ENCODE results near the gene ALPI. TPM values are rescaled to one million over a fixed set of nuclear protein-coding genes. Genes with fewer than 3 reads are reported as not detected.

ALPI gene
- total RNA-seq, 1 donor from 2014 or later, result not detected

DNA sequence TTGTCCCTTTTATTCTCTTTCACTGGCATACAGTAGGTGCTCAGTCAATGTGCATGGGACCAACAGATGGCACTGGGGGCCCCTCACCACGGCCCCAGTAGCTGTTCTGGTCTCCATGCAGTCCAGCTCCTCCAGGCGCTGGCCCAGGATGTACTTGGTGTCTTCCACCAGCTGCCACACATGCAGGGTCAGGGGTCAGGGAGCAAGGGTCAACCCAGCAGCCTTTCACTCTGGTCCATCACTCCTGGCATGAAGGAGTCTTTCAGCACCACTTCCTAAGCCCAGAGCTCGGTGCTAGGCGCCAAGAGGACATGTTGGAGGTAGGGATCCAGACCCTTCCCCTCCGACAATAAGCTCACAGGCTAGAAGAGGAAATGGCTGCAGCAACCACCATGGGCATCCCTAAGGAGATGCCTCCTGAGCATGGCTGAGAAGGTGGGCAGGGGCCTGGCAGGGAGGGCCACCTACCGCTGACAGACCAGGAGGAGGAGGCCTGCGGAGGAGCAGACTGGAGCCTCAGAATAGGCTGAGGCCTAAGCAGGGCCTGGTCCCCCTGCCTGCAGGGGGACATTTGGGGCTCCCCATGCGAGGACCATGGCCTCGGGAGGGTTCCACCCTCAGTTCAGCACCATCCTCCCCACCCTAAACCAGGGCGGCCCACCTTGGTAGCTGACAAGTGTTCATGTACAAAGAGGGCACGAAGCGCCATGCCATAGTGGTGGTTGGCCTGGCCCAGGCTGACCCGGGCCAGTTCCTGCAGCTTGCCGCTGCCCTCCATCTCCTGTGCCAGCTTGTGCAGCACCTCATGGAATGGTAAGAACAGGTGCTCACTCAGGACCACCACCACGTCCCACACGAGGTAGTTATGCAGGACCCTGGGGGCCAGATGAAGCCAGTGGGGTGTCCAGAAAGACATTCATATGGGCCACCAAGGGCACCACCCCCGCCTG lies 39.2 kb upstream of the ALPI start:
- TF ChIP-seq POLR2A (IDR thresholded peaks at IDR 0.05) (no peak), CTCF (IDR thresholded peaks at IDR 0.05) (no peak), POLR2AphosphoS5 (IDR thresholded peaks at IDR 0.05; ENCODE audit: insufficient read depth in 1 of 2, low read depth in 1 of 2) (no peak)
- H3K9me3 ChIP-seq, result no peaks in the 10 kb centered on the region
- peaks cover 29% of the 10 kb centered on the region for H3K4me1 ChIP-seq
- DNase-seq (ENCODE audit: extremely low spot score in 2 of 2), result no peak
- peaks cover 11% of the 10 kb centered on the region for H3K27me3 ChIP-seq
- intact Hi-C loops (cut with DNase I), result no loop called here
- H3K27ac ChIP-seq, result no peak overlapping the region
- H3K4me3 ChIP-seq, result no peak overlapping the region
- H3K36me3 ChIP-seq, result no peaks in the 10 kb centered on the region

DNA sequence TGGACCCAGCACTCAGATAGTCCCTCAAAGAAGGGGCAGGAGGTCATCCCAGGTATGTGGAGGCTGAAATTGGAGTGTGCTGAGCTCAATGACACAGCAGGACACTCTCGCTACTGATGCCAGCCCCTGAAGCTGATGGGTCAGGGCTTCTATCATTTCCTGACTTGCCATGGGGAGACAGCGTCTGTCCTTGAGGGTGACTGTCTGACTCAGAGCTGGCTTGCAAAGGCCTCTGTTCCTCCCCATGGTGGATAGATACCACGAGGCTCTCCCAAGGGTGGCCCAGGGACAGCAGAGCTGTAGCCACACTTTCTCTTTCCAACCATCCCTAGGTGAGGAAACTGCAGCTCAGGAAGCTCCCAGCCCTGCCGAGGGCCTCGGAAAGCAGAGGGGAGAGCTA lies 38.5 kb upstream of the ALPI start:
- H3K36me3 ChIP-seq, result no peaks in the 10 kb centered on the region
- peaks cover 11% of the 10 kb centered on the region for H3K27me3 ChIP-seq
- H3K27ac ChIP-seq, result no peak overlapping the region
- no peak overlapping the region for H3K4me3 ChIP-seq
- H3K4me1 ChIP-seq, result peaks cover 29% of the 10 kb centered on the region
- TF ChIP-seq CTCF (IDR thresholded peaks at IDR 0.05), result no peak
- TF ChIP-seq POLR2A (IDR thresholded peaks at IDR 0.05), result no peak
- no peak for TF ChIP-seq POLR2AphosphoS5 (IDR thresholded peaks at IDR 0.05; ENCODE audit: insufficient read depth in 1 of 2, low read depth in 1 of 2)
- no peaks in the 10 kb centered on the region for H3K9me3 ChIP-seq
- no peak for DNase-seq (ENCODE audit: extremely low spot score in 2 of 2)
- intact Hi-C loops (cut with DNase I), result no loop called here

DNA sequence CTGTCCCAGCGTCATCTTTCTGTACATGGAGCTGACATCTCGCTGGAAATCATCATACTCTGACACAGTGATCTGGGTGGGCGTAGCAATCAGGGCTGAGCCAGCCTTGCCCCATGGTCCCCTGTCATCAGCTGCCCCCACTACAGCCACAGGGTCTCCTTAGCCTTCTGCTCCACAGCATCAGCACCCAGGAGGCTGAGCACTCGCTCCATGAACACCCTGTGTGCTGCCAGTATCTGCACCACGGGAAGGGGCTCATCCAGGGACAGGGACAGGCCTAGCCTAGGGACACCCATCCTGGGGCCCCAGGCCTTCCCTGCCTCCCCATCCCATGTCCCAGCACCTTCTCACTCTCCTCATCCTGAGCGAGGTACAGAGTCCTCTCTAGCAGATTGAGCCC lies 37.9 kb upstream of the ALPI start:
- Histone ChIP-seq H3K36me3 (no peaks in the 10 kb centered on the region), H3K4me3 (no peak overlapping the region), H3K9me3 (no peaks in the 10 kb centered on the region), H3K4me1 (peaks cover 29% of the 10 kb centered on the region), H3K27me3 (peaks cover 11% of the 10 kb centered on the region), H3K27ac (no peak overlapping the region)
- TF ChIP-seq POLR2A (IDR thresholded peaks at IDR 0.05), result no peak
- intact Hi-C loops (cut with DNase I), result no loop called here
- peak in 1 of 2 donors; percentile 92 for DNase-seq (ENCODE audit: extremely low spot score in 2 of 2)

DNA sequence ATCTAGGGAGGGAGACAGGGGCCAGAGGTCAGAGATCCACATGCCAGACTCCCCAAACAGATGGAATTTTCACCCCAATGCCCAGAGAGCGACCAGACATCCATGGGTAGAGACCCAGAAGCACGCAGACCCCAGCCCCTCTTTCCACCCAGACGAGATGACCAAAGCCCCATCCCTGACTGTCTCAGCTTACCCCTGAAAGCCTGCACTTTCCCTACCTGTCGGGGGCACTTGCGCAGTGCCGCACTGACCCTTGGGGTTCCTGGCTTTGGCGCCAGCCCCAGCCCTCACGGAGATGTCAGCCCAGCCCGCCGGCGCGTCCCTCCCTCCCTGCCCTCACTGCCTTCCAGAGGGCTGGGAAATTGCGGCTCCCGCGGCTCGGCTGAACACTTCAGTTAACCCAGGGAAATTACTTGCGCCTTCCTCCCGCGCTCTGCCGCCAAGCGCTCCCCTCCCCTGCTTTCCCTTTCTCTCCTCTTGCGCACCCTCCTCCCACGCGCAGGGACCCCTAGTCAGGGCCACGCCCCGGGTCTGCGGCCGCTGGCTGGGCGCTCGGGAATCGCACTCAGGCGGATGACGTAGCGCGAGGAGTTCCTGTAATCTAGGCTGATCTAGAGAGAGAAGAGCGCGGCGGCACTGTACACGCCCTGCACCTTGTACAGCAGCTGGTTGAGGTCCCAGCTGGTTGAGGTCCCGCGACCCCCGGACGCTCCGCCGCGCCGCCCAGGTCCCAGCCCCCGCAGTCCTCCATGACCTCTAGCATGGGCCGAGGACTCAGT lies 37.3 kb upstream of the ALPI start:
- H3K4me3 ChIP-seq, result peak overlapping the region; percentile 5 to 35
- H3K27me3 ChIP-seq, result peaks cover 11% of the 10 kb centered on the region
- no peak for TF ChIP-seq POLR2A (IDR thresholded peaks at IDR 0.05)
- TF ChIP-seq POLR2AphosphoS5 (IDR thresholded peaks at IDR 0.05; ENCODE audit: insufficient read depth in 1 of 2, low read depth in 1 of 2), result no peak
- no peak for TF ChIP-seq CTCF (IDR thresholded peaks at IDR 0.05)
- intact Hi-C loops (cut with DNase I), result no loop called here
- no peak for DNase-seq (ENCODE audit: extremely low spot score in 2 of 2)
- H3K36me3 ChIP-seq, result no peaks in the 10 kb centered on the region
- H3K9me3 ChIP-seq, result no peaks in the 10 kb centered on the region
- peaks cover 29% of the 10 kb centered on the region for H3K4me1 ChIP-seq
- no peak overlapping the region for H3K27ac ChIP-seq

DNA sequence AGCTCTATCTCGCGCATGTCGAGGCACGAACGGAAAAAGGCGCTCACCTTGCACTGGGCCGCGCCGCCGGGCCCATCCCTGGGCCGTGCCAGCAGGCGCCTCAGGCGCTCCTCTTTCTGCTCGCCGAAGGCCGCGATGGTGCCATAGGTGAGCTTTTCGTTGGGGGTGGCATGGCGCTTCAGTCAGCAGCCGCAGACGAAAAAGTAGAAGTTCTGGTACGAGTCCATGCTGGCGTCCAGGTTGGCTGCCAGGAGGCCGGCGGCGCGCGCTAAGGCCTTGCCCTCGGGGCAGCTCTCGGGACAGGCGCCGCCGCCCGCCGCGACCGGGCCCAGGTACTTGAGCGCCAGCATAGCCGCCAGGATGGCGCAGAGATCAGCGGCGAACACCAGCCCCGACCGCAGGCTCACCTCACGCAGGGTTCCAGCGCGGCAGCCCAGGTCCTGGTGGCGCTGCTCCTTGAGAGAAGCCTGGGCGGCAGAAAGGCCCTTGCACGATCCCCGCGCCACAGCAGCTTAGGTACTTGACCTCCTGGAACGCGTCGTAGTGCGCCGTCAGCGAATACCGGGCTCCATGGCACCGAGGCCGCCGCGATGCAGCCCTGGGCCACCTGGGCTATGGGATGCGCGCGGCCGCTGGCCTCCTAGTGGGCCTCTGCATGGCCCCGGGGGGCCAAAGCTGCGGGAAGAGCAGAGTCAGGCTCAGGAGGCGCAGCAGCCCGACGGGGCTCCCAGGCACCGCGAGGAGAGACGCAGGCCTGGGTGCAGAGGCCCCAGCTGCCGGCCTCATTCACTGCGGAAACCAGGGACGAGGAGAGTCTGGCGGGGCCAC lies 36.5 kb upstream of the ALPI start:
- peaks cover 29% of the 10 kb centered on the region for H3K4me1 ChIP-seq
- peaks cover 11% of the 10 kb centered on the region for H3K27me3 ChIP-seq
- H3K9me3 ChIP-seq, result no peaks in the 10 kb centered on the region
- H3K36me3 ChIP-seq, result no peaks in the 10 kb centered on the region
- H3K4me3 ChIP-seq, result peak overlapping the region; percentile 5 to 35
- TF ChIP-seq POLR2A (IDR thresholded peaks at IDR 0.05) (no peak), CTCF (IDR thresholded peaks at IDR 0.05) (no peak), POLR2AphosphoS5 (IDR thresholded peaks at IDR 0.05; ENCODE audit: insufficient read depth in 1 of 2, low read depth in 1 of 2) (no peak)
- intact Hi-C loops (cut with DNase I), result no loop called here
- H3K27ac ChIP-seq, result no peak overlapping the region
- no peak for DNase-seq (ENCODE audit: extremely low spot score in 2 of 2)
